Lower leg skin (tissue), 3 donors: ENCODE measurements around the gene CDHR4.

Experiments used
- CTCF ChIP-seq, 3 donors: fragments of 450-650 bp; IDR thresholded peaks; one replicate each; pipeline ENCODE4 v1.5.1; 2016; ENCODE audit warnings: antibody characterized with exemption in 3 of 3, mild to moderate bottlenecking in 3 of 3, moderate library complexity in 2 of 3
- POLR2A ChIP-seq, 2 donors: fragments of 450-650 bp; IDR thresholded peaks; one replicate each; pipeline ENCODE4 v1.6.1; 2016 to 2017; ENCODE audit warnings: antibody characterized with exemption in 2 of 2, mild to moderate bottlenecking in 1 of 2, moderate library complexity in 1 of 2

DNA sequence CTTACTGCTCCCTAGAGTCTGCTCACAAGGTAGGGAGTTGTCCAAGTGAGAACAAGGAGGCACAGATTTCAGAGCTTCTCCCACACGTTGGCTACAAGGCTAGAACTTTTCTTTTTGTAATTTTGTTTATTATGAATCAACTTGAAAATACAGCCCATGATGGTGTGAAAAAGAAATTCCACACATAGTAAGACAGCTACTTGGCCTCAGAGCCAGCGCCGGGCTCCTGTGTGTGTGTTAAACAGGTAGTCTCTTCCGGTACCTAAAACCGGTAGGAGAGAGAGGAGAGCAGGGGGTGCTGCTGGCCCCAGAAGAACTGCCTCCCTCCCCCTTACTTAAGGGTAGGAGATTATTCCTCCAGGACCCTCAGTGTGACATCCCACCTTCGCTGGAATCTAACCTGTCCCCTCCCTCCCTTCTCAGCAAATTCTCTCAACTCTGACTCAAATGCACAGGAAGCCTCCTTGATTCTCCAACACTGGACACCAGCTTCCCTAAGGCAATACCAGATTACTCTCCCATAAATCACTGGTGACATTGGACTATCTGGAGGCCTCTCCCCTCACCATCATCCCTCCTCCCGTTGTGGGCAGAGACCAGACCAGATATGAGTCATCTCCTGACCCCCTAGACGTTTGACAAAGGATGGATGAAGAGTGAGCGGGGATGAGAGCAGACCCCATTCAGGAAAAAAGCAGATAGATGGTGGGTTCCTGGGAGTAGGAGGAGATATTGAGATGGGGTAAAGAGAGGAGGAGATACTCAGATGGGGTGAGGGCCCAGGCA lies 8.9 kb downstream of the CDHR4 start:
- TF ChIP-seq POLR2A (IDR thresholded peaks at IDR 0.05) = no peak
- TF ChIP-seq CTCF (IDR thresholded peaks at IDR 0.05) = no peak
